Duodenal mucosa (tissue), 2 donors: ENCODE measurements around the gene GNAI1.
"Not testable (repeated sequence)": the region's sequence is repeated elsewhere in the genome, so short reads cannot be mapped to it uniquely, and the experiment has no call there.

Source experiments
- H3K27ac ChIP-seq: one replicate; pipeline ENCODE4 v1.7.0; 2013; ENCODE audit warnings: low read depth, low read length
- H3K27me3 ChIP-seq, 2 donors: one replicate each; pipeline ENCODE4 v1.7.0; 2013; ENCODE audit warnings: low read length in 2 of 2, control low read depth in 1 of 2; ENCODE audit not compliant: insufficient read depth in 2 of 2, control insufficient read depth in 1 of 2
- H3K36me3 ChIP-seq, 2 donors: one replicate each; pipeline ENCODE4 v1.7.0; 2013; ENCODE audit warnings: low read length in 2 of 2, control low read depth in 1 of 2; ENCODE audit not compliant: insufficient read depth in 2 of 2, control insufficient read depth in 1 of 2
- H3K4me1 ChIP-seq, 2 donors: one replicate each; pipeline ENCODE4 v1.7.0; 2013; ENCODE audit warnings: low read length in 2 of 2, control low read depth in 1 of 2; ENCODE audit not compliant: insufficient read depth in 2 of 2, control insufficient read depth in 1 of 2
- H3K4me3 ChIP-seq, 2 donors: one replicate each; pipeline ENCODE4 v1.7.0; 2013; ENCODE audit warnings: low read length in 2 of 2, low read depth in 1 of 2
- H3K9ac ChIP-seq, 2 donors: one replicate each; pipeline ENCODE4 v1.7.0; 2013; ENCODE audit warnings: low read length in 2 of 2, low read depth in 1 of 2
- H3K9me3 ChIP-seq, 2 donors: one replicate each; pipeline ENCODE4 v1.7.0; 2013; ENCODE audit warnings: low read length in 2 of 2, control low read depth in 1 of 2; ENCODE audit not compliant: control insufficient read depth in 1 of 2

Gene GNAI1

DNA sequence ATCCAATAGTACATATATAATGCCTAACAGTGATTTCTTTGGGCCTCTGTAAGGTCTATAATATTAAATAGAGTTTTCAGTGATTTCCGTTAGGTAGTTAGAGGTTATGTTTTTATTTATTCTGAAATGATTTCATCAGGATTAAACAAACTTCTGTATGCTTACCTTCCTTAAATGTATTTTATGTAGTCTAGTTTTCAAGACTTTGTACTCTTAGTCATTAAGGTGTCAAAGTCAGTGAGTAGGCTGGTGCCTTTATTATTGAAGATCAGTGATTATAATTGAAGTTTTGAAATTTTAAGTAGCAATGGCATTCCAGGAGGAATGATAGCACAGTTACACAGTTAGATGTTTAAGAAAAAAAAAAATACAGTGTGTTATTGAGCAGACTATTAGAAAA lies 20.7 kb downstream of the GNAI1 start:
- H3K27ac ChIP-seq: no peak overlapping the region
- H3K9me3 ChIP-seq: no peaks in the 10 kb centered on the region
- H3K4me1 ChIP-seq: peaks cover 4 to 7% of the 10 kb centered on the region in 2 donors
- H3K9ac ChIP-seq: no peak overlapping the region
- no peak overlapping the region for H3K4me3 ChIP-seq
- no peaks in the 10 kb centered on the region for H3K36me3 ChIP-seq
- no peaks in the 10 kb centered on the region for H3K27me3 ChIP-seq

- H3K36me3 ChIP-seq, H3K4me1 ChIP-seq: not testable (repeated sequence)
Observed at GRCh38 chr7:80157770-80158169, 23.1 kb downstream of the GNAI1 start.

DNA sequence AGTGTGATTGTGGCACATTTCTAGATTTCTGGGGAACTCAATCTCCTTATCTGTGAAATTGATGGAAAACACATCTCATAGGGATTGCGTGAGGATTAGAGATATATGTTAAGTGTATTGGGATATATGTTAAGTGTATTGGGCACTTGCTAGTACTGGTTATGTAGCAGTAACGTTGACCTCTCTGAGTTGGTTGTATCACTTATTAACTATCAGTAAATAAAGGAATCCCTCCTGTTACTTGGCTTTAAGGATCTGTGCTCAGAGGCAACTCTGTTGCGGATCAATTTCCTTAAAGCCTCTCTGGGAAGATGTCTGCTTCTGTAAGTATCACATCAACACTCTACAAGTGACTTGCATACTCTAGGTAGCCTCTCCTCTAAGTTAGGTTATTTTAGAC lies 25.2 kb downstream of the GNAI1 start:
- Histone ChIP-seq H3K4me1 (no peaks in the 10 kb centered on the region), H3K27me3 (no peaks in the 10 kb centered on the region), H3K9ac (no peak overlapping the region), H3K9me3 (no peaks in the 10 kb centered on the region), H3K27ac (no peak overlapping the region), H3K36me3 (no peaks in the 10 kb centered on the region), H3K4me3 (no peak overlapping the region)

More at GRCh38 chr7:80157770-80158169, 23.1 kb downstream of the GNAI1 start:
- not testable (repeated sequence) for H3K9me3 ChIP-seq, H3K4me3 ChIP-seq, H3K27me3 ChIP-seq, H3K27ac ChIP-seq, H3K9ac ChIP-seq

- H3K27me3 ChIP-seq: no peaks in the 10 kb centered on the region
- no peak overlapping the region for H3K27ac ChIP-seq
- no peaks in the 10 kb centered on the region for H3K36me3 ChIP-seq
- H3K9me3 ChIP-seq: no peaks in the 10 kb centered on the region
- H3K9ac ChIP-seq: no peak overlapping the region
- no peak overlapping the region for H3K4me3 ChIP-seq
- no peaks in the 10 kb centered on the region for H3K4me1 ChIP-seq
Observed at GRCh38 chr7:80161466-80161865, 26.8 kb downstream of the GNAI1 start.

DNA sequence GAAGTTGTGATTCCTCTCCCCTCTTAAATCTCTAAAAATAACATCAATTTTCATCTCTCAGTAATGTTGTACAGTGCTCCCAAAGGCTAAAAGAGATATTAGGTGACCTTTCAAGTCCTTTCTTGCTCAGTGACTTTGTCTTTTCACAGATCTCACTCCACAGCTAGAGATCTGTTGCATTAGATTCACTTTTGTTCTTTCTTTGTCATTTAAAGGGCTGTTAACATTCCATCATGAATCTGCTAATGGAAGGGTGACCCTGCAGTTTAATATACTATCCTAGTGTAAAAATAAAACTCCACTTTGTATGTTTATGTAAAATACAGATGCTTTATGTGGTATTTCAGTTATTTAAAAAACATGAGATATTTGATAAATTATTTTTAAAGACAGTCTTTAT lies 30.5 kb downstream of the GNAI1 start:
- Histone ChIP-seq H3K36me3 (no peaks in the 10 kb centered on the region), H3K27ac (no peak overlapping the region), H3K27me3 (no peaks in the 10 kb centered on the region), H3K9me3 (peaks cover 0 to 3% of the 10 kb centered on the region in 2 donors), H3K4me1 (no peaks in the 10 kb centered on the region), H3K9ac (no peak overlapping the region), H3K4me3 (no peak overlapping the region)

DNA sequence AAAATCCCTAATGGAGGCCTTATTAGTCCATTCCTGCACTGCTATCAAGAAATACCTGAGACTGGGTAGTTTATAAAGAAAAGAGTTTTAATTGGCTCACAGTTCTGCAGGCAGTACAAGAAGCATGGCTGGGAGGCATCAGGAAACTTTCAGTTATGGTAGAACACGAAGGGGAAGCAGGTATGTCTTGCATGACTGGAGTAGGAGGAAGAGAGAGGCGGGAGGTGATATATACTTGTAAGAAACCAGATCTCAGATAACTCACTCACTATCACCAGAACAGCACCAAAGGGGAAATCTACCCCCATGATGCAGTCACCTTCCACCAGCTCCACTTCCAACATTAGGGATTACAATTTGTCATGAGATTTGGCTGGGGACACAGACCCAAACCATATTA lies 35.8 kb downstream of the GNAI1 start:
- H3K4me1 ChIP-seq: no peaks in the 10 kb centered on the region
- H3K9me3 ChIP-seq: peaks cover 2 to 17% of the 10 kb centered on the region in 2 donors
- H3K4me3 ChIP-seq: no peak overlapping the region
- no peak overlapping the region for H3K27ac ChIP-seq
- H3K36me3 ChIP-seq: no peaks in the 10 kb centered on the region
- H3K9ac ChIP-seq: no peak overlapping the region
- no peaks in the 10 kb centered on the region for H3K27me3 ChIP-seq

- Histone ChIP-seq H3K36me3 (no peaks in the 10 kb centered on the region), H3K9ac (no peak overlapping the region), H3K27me3 (no peaks in the 10 kb centered on the region), H3K4me1 (no peaks in the 10 kb centered on the region), H3K4me3 (no peak overlapping the region), H3K9me3 (peaks cover 2 to 17% of the 10 kb centered on the region in 2 donors), H3K27ac (no peak overlapping the region)
Observed at GRCh38 chr7:80172387-80172786, 37.8 kb downstream of the GNAI1 start.

DNA sequence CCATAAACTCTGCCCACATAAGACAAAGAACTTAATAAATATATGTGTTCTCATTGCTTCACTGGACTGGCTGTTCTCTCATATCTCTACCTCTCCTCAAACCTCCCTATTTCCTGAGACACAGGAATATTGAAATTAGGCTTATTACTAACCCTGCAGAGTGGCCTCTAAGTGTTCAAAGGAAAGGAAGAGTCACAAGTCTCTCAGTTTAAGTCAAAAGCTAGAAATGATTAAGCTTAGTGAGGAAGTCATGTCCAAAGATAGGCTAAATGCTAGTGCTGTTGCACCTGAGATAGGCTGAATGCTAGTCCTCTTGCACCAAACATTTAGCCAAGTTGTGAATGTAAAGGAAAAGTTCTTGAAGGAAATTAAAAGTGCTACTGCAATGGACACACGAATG lies 41.1 kb downstream of the GNAI1 start:
- no peaks in the 10 kb centered on the region for H3K4me1 ChIP-seq
- no peak overlapping the region for H3K27ac ChIP-seq
- H3K9me3 ChIP-seq: peaks cover 2 to 9% of the 10 kb centered on the region in 2 donors
- no peak overlapping the region for H3K4me3 ChIP-seq
- no peaks in the 10 kb centered on the region for H3K27me3 ChIP-seq
- no peak overlapping the region for H3K9ac ChIP-seq
- H3K36me3 ChIP-seq: no peaks in the 10 kb centered on the region

GRCh38 chr7:80181411-80181810 lies 46.8 kb downstream of the GNAI1 start:
- Histone ChIP-seq H3K27ac (no peak overlapping the region), H3K4me1 (no peaks in the 10 kb centered on the region), H3K27me3 (no peaks in the 10 kb centered on the region), H3K36me3 (no peaks in the 10 kb centered on the region), H3K4me3 (no peak overlapping the region), H3K9ac (no peak overlapping the region), H3K9me3 (no peaks in the 10 kb centered on the region)

GRCh38 chr7:80182630-80183276 lies 48.1 kb downstream of the GNAI1 start:
- Histone ChIP-seq H3K27ac (no peak overlapping the region), H3K36me3 (no peaks in the 10 kb centered on the region), H3K4me1 (no peaks in the 10 kb centered on the region), H3K9me3 (no peaks in the 10 kb centered on the region), H3K4me3 (no peak overlapping the region), H3K27me3 (no peaks in the 10 kb centered on the region), H3K9ac (no peak overlapping the region)

DNA sequence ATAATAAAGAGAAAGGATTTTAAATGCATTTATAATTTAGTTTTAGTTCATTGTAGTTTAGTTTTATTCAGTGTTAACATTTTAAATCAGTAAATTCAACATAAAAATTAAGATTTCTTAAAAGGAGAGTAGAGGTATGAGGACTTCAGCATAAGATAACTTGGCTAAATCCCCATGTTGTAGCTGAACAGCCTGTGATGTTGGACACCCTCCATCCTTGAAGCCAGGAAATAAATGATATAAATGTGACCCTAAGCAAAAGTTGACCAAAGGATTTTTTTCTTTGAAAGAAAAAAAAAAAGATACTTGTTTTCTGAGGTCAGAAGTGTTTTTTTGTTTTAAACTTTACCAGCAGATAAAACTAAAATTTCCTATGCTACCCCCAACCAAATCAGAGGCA lies 48.7 kb downstream of the GNAI1 start:
- Histone ChIP-seq H3K4me1 (no peaks in the 10 kb centered on the region), H3K27me3 (no peaks in the 10 kb centered on the region), H3K4me3 (no peak overlapping the region), H3K27ac (no peak overlapping the region), H3K9me3 (no peaks in the 10 kb centered on the region), H3K36me3 (no peaks in the 10 kb centered on the region), H3K9ac (no peak overlapping the region)
